MCF 10A (cell line): ENCODE measurements around the gene CSF1R. TPM values are rescaled to one million over a fixed set of nuclear protein-coding genes. Genes with fewer than 3 reads are reported as not detected.
A peak's percentile ranks its signal among the peaks of the same experiment; 100 is the strongest.

ENCODE experiments used
- BruUV-seq: library from RNA; stranded (reverse); fragments of 400-500 nt; replicated peaks from 2 replicates; lab custom pipeline; 2021; lab: Mats Ljungman, UMichigan
- CTCF ChIA-PET: fragments of 300-600 bp; sonication (Branson Sonifier 250); formaldehyde crosslinking; extraction: SDS; loops from one replicate; lab custom pipeline; 2021; ENCODE audit warnings: antibody characterized with exemption, inconsistent platforms; lab: Yijun Ruan, JAX
- POLR2A ChIA-PET: fragments of 300-600, 350-650 bp; sonication (Branson Sonifier 250); formaldehyde crosslinking; extraction: SDS; loops from one replicate; lab custom pipeline; 2020; ENCODE audit warnings: antibody characterized with exemption, inconsistent platforms; lab: Yijun Ruan, JAX
- DNase-seq: peaks from one replicate; pipeline ENCODE4 v3.0.0-alpha.2; 2018; ENCODE audit not compliant: unreplicated experiment
- H3K27ac Mint-ChIP-seq: one replicate; pipeline ENCODE4 v1.8.0; 2022; ENCODE audit warnings: mild to moderate bottlenecking, low read depth, mixed read lengths; ENCODE audit not compliant: unreplicated experiment
- H3K27me3 Mint-ChIP-seq: one replicate; pipeline ENCODE4 v1.8.0; 2022; ENCODE audit warnings: mixed read lengths; ENCODE audit not compliant: insufficient read depth, unreplicated experiment
- H3K36me3 Mint-ChIP-seq: one replicate; pipeline ENCODE4 v1.8.0; 2022; ENCODE audit warnings: mild to moderate bottlenecking, moderate library complexity, mixed read lengths; ENCODE audit not compliant: insufficient read depth, unreplicated experiment
- H3K4me1 Mint-ChIP-seq: one replicate; pipeline ENCODE4 v1.8.0; 2022; ENCODE audit warnings: mixed read lengths; ENCODE audit not compliant: insufficient read depth, unreplicated experiment
- H3K4me3 Mint-ChIP-seq: one replicate; pipeline ENCODE4 v1.8.0; 2022; ENCODE audit warnings: mild to moderate bottlenecking, moderate library complexity, mixed read lengths; ENCODE audit not compliant: unreplicated experiment
- H3K9me3 Mint-ChIP-seq: one replicate; pipeline ENCODE4 v1.8.0; 2022; ENCODE audit warnings: mixed read lengths; ENCODE audit not compliant: unreplicated experiment
- CTCF ChIP-seq: fragments of 200-600 bp; IDR thresholded peaks from one replicate; pipeline ENCODE4 v1.8.0; 2022; ENCODE audit warnings: antibody characterized with exemption, mild to moderate bottlenecking; ENCODE audit not compliant: unreplicated experiment
- intact Hi-C: fragments of 100-400 bp; cut with micrococcal nuclease; formaldehyde crosslinking; loops from 2 replicates; pipeline ENCODE4 v1.14.1; 2022
- total RNA-seq: library from RNA; stranded (reverse); gene quantifications from 2 replicates; pipeline ENCODE4 v1.2.3, GENCODE V29; 2022

CSF1R gene
- total RNA-seq, 1 experiment from 2014 or later: 1.6 TPM

GRCh38 chr5:150117945-150118560 is 31.7 kb upstream of the CSF1R start:
- Mint-ChIP-seq H3K36me3 (no peaks in the 10 kb centered on the region), H3K27ac (no peak overlapping the region), H3K27me3 (no peaks in the 10 kb centered on the region), H3K4me3 (no peak overlapping the region), H3K9me3 (no peaks in the 10 kb centered on the region), H3K4me1 (peaks cover 18% of the 10 kb centered on the region)
- CTCF ChIA-PET: interaction anchor here (0.5 to 1.2 kb wide), 6 partner anchors 10 to 199 kb away, joined by 3 to 6 read pairs (median 4); no protein-coding TSS in a partner anchor
- intact Hi-C loops: loop anchor here (10.0 kb wide), 1 partner anchor 483 kb away; no protein-coding TSS in a partner anchor
- POLR2A ChIA-PET: interaction anchor here (0.7 to 1.4 kb wide), 3 partner anchors 10 to 274 kb away, joined by 3 to 7 read pairs (median 4); no protein-coding TSS in a partner anchor
- no TSS peak for BruUV-seq
- DNase-seq: no peak
- no peak for TF ChIP-seq CTCF

DNA sequence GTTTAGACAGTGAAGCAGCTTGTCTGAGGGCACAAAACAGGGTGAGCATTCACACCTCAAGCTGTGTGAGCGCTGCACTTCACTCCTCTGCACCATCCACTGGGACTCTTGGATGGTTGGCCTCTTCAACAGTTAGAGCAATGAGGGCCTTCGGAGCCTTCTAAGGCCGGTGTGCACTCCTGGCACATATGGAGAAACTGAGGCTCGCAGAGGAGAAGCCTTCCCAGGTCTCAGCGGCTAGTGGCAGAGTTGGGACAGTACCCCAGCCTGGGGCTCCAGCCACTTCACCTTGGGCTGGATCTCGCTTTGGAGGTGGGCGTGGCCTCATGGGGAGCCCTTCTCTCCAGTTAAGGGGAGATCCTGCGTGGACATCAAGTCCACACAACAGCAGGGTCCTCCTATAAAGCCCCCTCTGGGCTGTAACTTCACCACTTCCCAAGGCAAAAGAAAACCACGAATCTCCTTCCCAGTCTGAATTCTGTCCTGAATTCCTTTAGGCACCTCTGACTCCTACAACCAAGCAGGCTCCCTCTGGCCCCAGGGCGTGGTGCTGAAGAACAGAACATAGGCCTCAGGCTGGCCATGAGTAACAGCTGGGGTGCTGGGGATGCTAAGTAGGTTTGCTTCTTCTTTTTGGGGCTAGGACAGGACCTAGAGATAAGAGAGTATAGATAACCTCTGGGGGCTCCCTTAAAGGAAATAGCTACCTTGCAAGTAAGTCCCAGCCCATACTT is 30.5 kb upstream of the CSF1R start:
- ChIA-PET CTCF (interaction anchor here (0.5 to 1.2 kb wide), 3 partner anchors 12 to 79 kb away, joined by 3 to 6 read pairs (median 3); no protein-coding TSS in a partner anchor), POLR2A (interaction anchor here (0.7 to 0.9 kb wide), 2 partner anchors 95 to 114 kb away, joined by 3 to 4 read pairs; no protein-coding TSS in a partner anchor)
- Mint-ChIP-seq H3K9me3 (no peaks in the 10 kb centered on the region), H3K4me1 (peaks cover 24% of the 10 kb centered on the region), H3K4me3 (no peak overlapping the region), H3K27ac (no peak overlapping the region), H3K36me3 (no peaks in the 10 kb centered on the region), H3K27me3 (no peaks in the 10 kb centered on the region)
- intact Hi-C loops: loop anchor here (10.0 kb wide), 1 partner anchor 482 kb away; no protein-coding TSS in a partner anchor
- peak; percentile 40 for DNase-seq
- TF ChIP-seq CTCF: no peak
- BruUV-seq: no TSS peak

DNA sequence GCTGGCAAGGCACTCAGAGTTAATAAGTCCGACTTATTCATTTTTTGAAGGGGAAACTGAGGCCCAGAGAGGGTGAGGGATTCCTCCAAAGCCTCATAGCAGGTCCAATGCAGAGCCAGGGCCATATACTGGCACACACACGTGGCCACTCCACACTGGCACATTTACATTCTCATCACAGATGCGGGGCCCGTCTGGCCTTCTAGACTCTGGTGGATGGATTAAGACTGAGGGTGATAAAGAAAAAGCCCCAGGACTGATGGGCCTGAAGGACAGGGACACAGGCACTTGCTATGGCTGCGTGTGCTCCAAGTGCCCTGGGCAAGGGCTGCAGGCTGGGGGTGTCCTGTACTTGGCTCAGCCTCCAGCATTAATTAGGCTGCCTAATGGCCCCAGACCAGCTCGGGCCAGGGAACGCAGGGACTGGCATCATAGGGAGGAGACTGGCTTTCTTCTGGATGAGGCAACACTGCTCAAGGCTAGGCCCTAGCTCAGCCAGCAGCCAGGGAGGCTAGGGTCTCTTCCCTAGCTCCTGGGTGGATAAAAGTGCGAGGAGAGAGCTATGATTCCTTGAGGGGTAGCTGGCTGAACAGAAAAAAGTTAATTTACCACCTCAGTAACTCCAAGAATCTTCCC is 28.5 kb upstream of the CSF1R start:
- H3K27ac Mint-ChIP-seq: no peak overlapping the region
- intact Hi-C loops: loop anchor here (5.0 to 10.0 kb wide), 2 partner anchors 78 to 480 kb away; no protein-coding TSS in a partner anchor
- H3K27me3 Mint-ChIP-seq: no peaks in the 10 kb centered on the region
- no peak for TF ChIP-seq CTCF
- H3K4me3 Mint-ChIP-seq: no peak overlapping the region
- no peak for DNase-seq
- H3K4me1 Mint-ChIP-seq: peaks cover 28% of the 10 kb centered on the region
- ChIA-PET CTCF (interaction anchor here (1.2 kb wide), 2 partner anchors 15 to 47 kb away, joined by 3 to 5 read pairs; no protein-coding TSS in a partner anchor), POLR2A (interaction anchor here (1.2 kb wide), 1 partner anchor 14 kb away, joined by 3 read pairs; no protein-coding TSS in a partner anchor)
- no peaks in the 10 kb centered on the region for H3K36me3 Mint-ChIP-seq
- H3K9me3 Mint-ChIP-seq: no peaks in the 10 kb centered on the region
- BruUV-seq: no TSS peak
